GM23338 (cell line): Measurements from ENCODE around the gene C1orf21. TPM values are rescaled to one million over a fixed set of nuclear protein-coding genes. Genes with fewer than 3 reads are reported as not detected.

Source experiments
- ATAC-seq: fragments of 200-7000 bp; cut with Tn5 transposase; 3 replicates; pipeline ENCODE4 v1.9.1; 2020
- DNase-seq: peaks from one replicate; pipeline ENCODE4 v3.0.0-alpha.2; 2015; ENCODE audit warnings: low spot score
- H2AFZ ChIP-seq: fragments of 200-600 bp; sonication (generic); 2 replicates; pipeline ENCODE4 v1.8.0; 2016; ENCODE audit warnings: antibody characterized with exemption, mild to moderate bottlenecking, moderate library complexity
- H3F3A ChIP-seq: fragments of 200-600 bp; sonication (generic); replicated peaks from 2 replicates; pipeline ENCODE4 v1.8.0; 2017; ENCODE audit warnings: antibody characterized with exemption, mixed run types, low read depth
- H3K27ac ChIP-seq: fragments of 200-600 bp; sonication (generic); 2 replicates; pipeline ENCODE4 v1.6.1; 2016; ENCODE audit warnings: low read depth
- H3K27me3 ChIP-seq: fragments of 200-600 bp; sonication (generic); 2 replicates; pipeline ENCODE4 v1.8.0; 2016; ENCODE audit warnings: mild to moderate bottlenecking, mixed run types, moderate library complexity; ENCODE audit not compliant: insufficient read depth
- H3K36me3 ChIP-seq: fragments of 200-600 bp; sonication (generic); 2 replicates; pipeline ENCODE4 v1.8.0; 2016; ENCODE audit warnings: mild to moderate bottlenecking; ENCODE audit not compliant: insufficient read depth
- H3K4me1 ChIP-seq: fragments of 200-600 bp; sonication (generic); 2 replicates; pipeline ENCODE4 v1.8.0; 2016; ENCODE audit warnings: mild to moderate bottlenecking, moderate library complexity; ENCODE audit not compliant: insufficient read depth
- H3K4me2 ChIP-seq: fragments of 200-600 bp; sonication (generic); 2 replicates; pipeline ENCODE4 v1.7.1; 2017; ENCODE audit warnings: mixed run types
- H3K4me3 ChIP-seq: fragments of 200-600 bp; sonication (generic); 2 replicates; pipeline ENCODE4 v1.6.1; 2016; ENCODE audit warnings: mixed run types
- H3K79me2 ChIP-seq: fragments of 200-600 bp; sonication (generic); replicated peaks from 2 replicates; pipeline ENCODE4 v1.8.0; 2017; ENCODE audit warnings: mild to moderate bottlenecking; ENCODE audit not compliant: insufficient read depth
- H3K9me2 ChIP-seq: fragments of 200-600 bp; sonication (generic); 2 replicates; pipeline ENCODE4 v1.8.0; 2017; ENCODE audit not compliant: insufficient read depth
- H4K20me1 ChIP-seq: fragments of 200-600 bp; sonication (generic); replicated peaks from 2 replicates; pipeline ENCODE4 v1.8.0; 2017; ENCODE audit warnings: mild to moderate bottlenecking; ENCODE audit not compliant: insufficient read depth
- H3K27ac Mint-ChIP-seq: 2 replicates; pipeline ENCODE4 v1.8.0; 2020; ENCODE audit warnings: inconsistent platforms, mild to moderate bottlenecking, moderate library complexity, mixed read lengths
- H3K27me3 Mint-ChIP-seq: 3 replicates; pipeline ENCODE4 v1.8.0; 2022; ENCODE audit warnings: low read depth, mild to moderate bottlenecking, moderate library complexity, mixed read lengths, inconsistent platforms; ENCODE audit not compliant: insufficient read depth, poor library complexity
- H3K36me3 Mint-ChIP-seq: 3 replicates; pipeline ENCODE4 v1.8.0; 2021; ENCODE audit warnings: low read depth, mild to moderate bottlenecking, inconsistent platforms, moderate library complexity, mixed read lengths
- H3K4me1 Mint-ChIP-seq: 3 replicates; pipeline ENCODE4 v1.8.0; 2020; ENCODE audit warnings: mild to moderate bottlenecking, inconsistent platforms, mixed read lengths
- H3K4me3 Mint-ChIP-seq: 3 replicates; pipeline ENCODE4 v1.8.0; 2021; ENCODE audit warnings: moderate library complexity, mild to moderate bottlenecking, inconsistent platforms, mixed read lengths
- H3K9me3 Mint-ChIP-seq: 3 replicates; pipeline ENCODE4 v1.8.0; 2020; ENCODE audit warnings: moderate library complexity, mild to moderate bottlenecking, inconsistent platforms, mixed read lengths
- CREB1 ChIP-seq: fragments of 250-450 bp; sonication (Bioruptor Pico); IDR thresholded peaks from 2 replicates; pipeline ENCODE4 v1.5.0; 2020; ENCODE audit warnings: low read depth, mild to moderate bottlenecking, moderate library complexity
- CTCF ChIP-seq, 2 experiments: fragments of 200-600 bp in 1 of 2; sonication (generic) in 1 of 2; conservative IDR thresholded peaks; 2 replicates each; pipeline versions ENCODE4 v1.5.1 to v1.6.1; 2016 to 2017; ENCODE audit warnings: antibody characterized with exemption in 2 of 2, low read depth in 2 of 2, mild to moderate bottlenecking in 2 of 2, moderate library complexity in 1 of 2
- JUNB ChIP-seq: IDR thresholded peaks from one replicate; pipeline ENCODE4 v1.6.1; 2016; ENCODE audit warnings: antibody characterized with exemption; ENCODE audit not compliant: unreplicated experiment
- NANOG ChIP-seq: IDR thresholded peaks from 2 replicates; pipeline ENCODE4 v1.6.1; 2016; ENCODE audit warnings: antibody characterized with exemption, borderline replicate concordance
- STAT1 ChIP-seq: IDR thresholded peaks from one replicate; pipeline ENCODE4 v1.6.1; 2016; ENCODE audit warnings: antibody characterized with exemption; ENCODE audit not compliant: unreplicated experiment
- ZNF114 ChIP-seq: fragments of 250-450 bp; sonication (Bioruptor Pico); IDR thresholded peaks from 2 replicates; pipeline ENCODE4 v1.5.0; 2020; ENCODE audit warnings: mild to moderate bottlenecking, moderate library complexity
- ZNF331 ChIP-seq: fragments of 250-450 bp; sonication (Bioruptor Pico); IDR thresholded peaks from 2 replicates; pipeline ENCODE4 v1.5.0; 2020; ENCODE audit warnings: low read depth, mild to moderate bottlenecking, moderate library complexity
- polyA plus RNA-seq: library from polyadenylated mRNA; unstranded; fragments of >200 nt; fragmentation: Nextera tagmentation; extraction: Ambion mirVana; gene quantifications from 2 replicates; pipeline ENCODE4 v1.2.1, GENCODE V29; 2016
- total RNA-seq: library from RNA; depleted of rRNA; stranded (reverse); fragments of >200 nt; shearing (Covaris generic); gene quantifications from 2 replicates; pipeline ENCODE4 v1.2.3, GENCODE V29; 2014
- TF ChIP-seq, protein P1 (sequence below): fragments of 250-450 bp; sonication (Bioruptor Pico); IDR thresholded peaks from 2 replicates; pipeline ENCODE4 v1.5.0; 2020; ENCODE audit warnings: mild to moderate bottlenecking, moderate library complexity

Gene C1orf21
- total and polyA plus RNA-seq, 2 experiments from 2014 or later = 28.0 to 40.4 TPM

- TF ChIP-seq, protein P1, sequence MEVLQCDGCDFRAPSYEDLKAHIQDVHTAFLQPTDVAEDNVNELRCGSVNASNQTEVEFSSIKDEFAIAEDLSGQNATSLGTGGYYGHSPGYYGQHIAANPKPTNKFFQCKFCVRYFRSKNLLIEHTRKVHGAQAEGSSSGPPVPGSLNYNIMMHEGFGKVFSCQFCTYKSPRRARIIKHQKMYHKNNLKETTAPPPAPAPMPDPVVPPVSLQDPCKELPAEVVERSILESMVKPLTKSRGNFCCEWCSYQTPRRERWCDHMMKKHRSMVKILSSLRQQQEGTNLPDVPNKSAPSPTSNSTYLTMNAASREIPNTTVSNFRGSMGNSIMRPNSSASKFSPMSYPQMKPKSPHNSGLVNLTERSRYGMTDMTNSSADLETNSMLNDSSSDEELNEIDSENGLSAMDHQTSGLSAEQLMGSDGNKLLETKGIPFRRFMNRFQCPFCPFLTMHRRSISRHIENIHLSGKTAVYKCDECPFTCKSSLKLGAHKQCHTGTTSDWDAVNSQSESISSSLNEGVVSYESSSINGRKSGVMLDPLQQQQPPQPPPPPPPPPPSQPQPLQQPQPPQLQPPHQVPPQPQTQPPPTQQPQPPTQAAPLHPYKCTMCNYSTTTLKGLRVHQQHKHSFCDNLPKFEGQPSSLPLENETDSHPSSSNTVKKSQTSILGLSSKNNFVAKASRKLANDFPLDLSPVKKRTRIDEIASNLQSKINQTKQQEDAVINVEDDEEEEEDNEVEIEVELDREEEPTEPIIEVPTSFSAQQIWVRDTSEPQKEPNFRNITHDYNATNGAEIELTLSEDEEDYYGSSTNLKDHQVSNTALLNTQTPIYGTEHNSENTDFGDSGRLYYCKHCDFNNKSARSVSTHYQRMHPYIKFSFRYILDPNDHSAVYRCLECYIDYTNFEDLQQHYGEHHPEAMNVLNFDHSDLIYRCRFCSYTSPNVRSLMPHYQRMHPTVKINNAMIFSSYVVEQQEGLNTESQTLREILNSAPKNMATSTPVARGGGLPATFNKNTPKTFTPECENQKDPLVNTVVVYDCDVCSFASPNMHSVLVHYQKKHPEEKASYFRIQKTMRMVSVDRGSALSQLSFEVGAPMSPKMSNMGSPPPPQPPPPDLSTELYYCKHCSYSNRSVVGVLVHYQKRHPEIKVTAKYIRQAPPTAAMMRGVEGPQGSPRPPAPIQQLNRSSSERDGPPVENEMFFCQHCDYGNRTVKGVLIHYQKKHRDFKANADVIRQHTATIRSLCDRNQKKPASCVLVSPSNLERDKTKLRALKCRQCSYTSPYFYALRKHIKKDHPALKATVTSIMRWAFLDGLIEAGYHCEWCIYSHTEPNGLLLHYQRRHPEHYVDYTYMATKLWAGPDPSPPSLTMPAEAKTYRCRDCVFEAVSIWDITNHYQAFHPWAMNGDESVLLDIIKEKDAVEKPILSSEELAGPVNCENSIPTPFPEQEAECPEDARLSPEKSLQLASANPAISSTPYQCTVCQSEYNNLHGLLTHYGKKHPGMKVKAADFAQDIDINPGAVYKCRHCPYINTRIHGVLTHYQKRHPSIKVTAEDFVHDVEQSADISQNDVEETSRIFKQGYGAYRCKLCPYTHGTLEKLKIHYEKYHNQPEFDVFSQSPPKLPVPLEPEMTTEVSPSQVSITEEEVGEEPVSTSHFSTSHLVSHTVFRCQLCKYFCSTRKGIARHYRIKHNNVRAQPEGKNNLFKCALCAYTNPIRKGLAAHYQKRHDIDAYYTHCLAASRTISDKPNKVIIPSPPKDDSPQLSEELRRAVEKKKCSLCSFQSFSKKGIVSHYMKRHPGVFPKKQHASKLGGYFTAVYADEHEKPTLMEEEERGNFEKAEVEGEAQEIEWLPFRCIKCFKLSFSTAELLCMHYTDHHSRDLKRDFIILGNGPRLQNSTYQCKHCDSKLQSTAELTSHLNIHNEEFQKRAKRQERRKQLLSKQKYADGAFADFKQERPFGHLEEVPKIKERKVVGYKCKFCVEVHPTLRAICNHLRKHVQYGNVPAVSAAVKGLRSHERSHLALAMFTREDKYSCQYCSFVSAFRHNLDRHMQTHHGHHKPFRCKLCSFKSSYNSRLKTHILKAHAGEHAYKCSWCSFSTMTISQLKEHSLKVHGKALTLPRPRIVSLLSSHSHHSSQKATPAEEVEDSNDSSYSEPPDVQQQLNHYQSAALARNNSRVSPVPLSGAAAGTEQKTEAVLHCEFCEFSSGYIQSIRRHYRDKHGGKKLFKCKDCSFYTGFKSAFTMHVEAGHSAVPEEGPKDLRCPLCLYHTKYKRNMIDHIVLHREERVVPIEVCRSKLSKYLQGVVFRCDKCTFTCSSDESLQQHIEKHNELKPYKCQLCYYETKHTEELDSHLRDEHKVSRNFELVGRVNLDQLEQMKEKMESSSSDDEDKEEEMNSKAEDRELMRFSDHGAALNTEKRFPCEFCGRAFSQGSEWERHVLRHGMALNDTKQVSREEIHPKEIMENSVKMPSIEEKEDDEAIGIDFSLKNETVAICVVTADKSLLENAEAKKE (CRISPR knock-in tag) = no peak
- TF ChIP-seq ZNF114 (CRISPR knock-in tag) (no peak), CTCF (conservative IDR thresholded peaks at IDR 0.05; ENCODE audit: low read depth in 2 of 2) (no peak), ZNF331 (no peak), CREB1 (CRISPR knock-in tag) (no peak), JUNB (no peak), NANOG (no peak)
These were observed 275.0 kb downstream of the C1orf21 start (continued) for GRCh38 chr1:184661801-184662200.

GRCh38 chr1:184664042-184664660 lies 277.3 kb downstream of the C1orf21 start:
- Histone ChIP-seq H3K4me1 (peaks cover 46% of the 10 kb centered on the region), H3K27ac (no peak overlapping the region), H3K4me2 (peak overlapping the region; percentile 78), H3K9me2 (no peaks in the 10 kb centered on the region), H2AFZ (peak overlapping the region; percentile 89), H3K27me3 (no peaks in the 10 kb centered on the region), H4K20me1 (no peaks in the 10 kb centered on the region), H3K4me3 (peak overlapping the region; percentile 51), H3F3A (peaks cover 4% of the 10 kb centered on the region; the same call in 1 of the 2 replicates), H3K36me3 (no peaks in the 10 kb centered on the region), H3K79me2 (peaks cover 12% of the 10 kb centered on the region)
- no peak for TF ChIP-seq NANOG
- TF ChIP-seq CREB1 (CRISPR knock-in tag) = no peak
- no peak for TF ChIP-seq ZNF114 (CRISPR knock-in tag)
- no peak for TF ChIP-seq STAT1
- peak; percentile 89 to 98 for TF ChIP-seq CTCF (conservative IDR thresholded peaks at IDR 0.05; ENCODE audit: low read depth in 2 of 2)
- Mint-ChIP-seq H3K36me3 (no peaks in the 10 kb centered on the region), H3K9me3 (no peaks in the 10 kb centered on the region), H3K27ac (no peak overlapping the region), H3K27me3 (peaks cover 4% of the 10 kb centered on the region), H3K4me3 (peak overlapping the region; percentile 62), H3K4me1 (peaks cover 39% of the 10 kb centered on the region)
- ATAC-seq (peak; percentile 92), DNase-seq (peak; percentile 94)
